Measurements from ENCODE around the gene ANKFY1.

Gene ANKFY1

DNA sequence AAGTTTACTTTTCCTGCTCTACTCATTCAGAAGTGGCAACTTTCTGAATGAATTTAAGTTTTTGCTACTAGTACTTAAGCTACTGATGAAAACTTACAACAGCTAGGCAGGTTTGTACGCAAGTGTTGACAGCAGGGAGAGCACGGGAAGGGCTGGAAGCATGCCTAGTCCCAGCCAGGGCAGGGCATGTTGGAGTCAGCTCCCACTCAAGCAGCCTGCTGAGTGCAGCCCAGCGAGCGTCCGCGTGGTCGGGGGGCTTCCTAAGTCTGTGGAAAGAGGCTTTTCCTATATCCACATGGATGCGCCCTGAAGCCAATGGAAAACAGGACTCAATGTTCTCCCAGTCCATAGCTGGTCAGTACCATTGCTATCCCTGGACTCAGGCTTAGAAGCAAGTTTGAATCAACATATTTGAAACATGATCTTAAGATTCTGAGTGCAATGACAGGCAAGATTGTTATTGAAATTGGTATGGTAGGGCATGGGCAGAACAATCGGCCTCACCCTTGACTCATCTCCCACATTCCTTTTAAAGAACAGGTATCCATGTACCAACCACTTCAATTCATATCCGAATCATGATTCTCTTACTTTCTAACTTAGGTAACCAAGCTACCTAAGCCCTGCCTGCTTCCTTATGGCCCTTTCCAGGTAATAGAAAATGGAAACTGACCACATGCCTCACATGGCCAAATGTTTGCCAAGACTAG is 98.3 kb downstream of the ANKFY1 start:
- no peak for DNase-seq (ENCODE audit: low read depth)
- TF ChIP-seq, protein P1, sequence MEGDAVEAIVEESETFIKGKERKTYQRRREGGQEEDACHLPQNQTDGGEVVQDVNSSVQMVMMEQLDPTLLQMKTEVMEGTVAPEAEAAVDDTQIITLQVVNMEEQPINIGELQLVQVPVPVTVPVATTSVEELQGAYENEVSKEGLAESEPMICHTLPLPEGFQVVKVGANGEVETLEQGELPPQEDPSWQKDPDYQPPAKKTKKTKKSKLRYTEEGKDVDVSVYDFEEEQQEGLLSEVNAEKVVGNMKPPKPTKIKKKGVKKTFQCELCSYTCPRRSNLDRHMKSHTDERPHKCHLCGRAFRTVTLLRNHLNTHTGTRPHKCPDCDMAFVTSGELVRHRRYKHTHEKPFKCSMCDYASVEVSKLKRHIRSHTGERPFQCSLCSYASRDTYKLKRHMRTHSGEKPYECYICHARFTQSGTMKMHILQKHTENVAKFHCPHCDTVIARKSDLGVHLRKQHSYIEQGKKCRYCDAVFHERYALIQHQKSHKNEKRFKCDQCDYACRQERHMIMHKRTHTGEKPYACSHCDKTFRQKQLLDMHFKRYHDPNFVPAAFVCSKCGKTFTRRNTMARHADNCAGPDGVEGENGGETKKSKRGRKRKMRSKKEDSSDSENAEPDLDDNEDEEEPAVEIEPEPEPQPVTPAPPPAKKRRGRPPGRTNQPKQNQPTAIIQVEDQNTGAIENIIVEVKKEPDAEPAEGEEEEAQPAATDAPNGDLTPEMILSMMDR (IDR thresholded peaks at IDR 0.05; ENCODE audit: insufficient read depth, low read depth, low read length, missing control alignments) = no peak
- no peak overlapping the region for H3K4me3 ChIP-seq (ENCODE audit: low read depth, low read length)

DNA sequence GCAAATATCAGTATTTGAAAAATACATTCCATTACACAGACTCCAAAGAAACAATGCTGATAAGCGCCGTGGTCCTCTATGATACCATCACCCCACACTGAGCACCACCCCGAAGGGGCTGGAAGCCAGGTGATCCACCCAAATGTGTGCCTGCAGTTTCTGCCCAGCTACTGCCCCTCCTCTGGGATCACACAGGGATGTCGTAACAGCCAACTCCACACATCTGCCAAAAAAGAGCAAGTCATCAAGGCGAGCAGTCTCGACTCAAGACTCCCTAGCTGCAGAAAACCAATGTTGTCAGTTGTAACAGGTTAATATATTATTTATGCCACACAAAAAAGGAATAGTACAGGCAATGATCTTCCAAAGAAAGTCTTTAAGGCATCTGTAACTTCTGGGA is 99.8 kb downstream of the ANKFY1 start:
- H3K4me3 ChIP-seq (ENCODE audit: low read depth, low read length) = no peak overlapping the region
- TF ChIP-seq, protein P1 (IDR thresholded peaks at IDR 0.05; ENCODE audit: insufficient read depth, low read depth, low read length, missing control alignments) = no peak
- no peak for DNase-seq (ENCODE audit: low read depth)

DNA sequence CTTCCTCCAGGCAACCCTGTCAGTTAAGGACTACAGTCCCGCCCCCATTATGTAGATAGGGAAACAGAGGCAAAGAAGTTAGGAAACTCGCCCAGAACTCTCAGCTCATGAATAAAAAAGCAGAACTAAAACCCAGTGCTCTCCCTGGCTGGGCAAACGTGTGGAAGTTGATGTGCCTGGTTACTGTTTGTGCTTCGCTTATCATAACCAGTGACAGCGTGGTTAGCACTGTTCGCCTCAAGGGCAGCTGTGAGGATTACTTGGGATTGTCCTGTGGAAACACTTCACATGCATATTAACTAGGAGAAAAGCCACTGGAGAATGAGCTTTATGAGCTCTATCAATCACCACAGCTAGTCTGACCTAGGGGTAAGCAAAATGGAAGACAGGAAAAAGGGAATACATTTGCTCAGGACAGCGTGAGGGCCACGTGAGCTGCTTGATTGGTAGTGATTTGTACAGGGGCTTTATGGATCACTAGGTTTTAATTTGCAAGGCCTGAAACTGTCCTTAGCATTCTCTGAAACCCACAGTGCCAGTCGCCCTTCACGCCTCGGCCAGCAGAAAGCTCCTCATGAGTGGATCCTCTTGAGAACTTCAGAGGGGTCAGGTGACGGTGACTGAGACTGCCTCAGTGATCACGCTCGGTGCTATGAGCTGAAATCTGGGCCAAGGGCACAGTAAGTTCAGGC is 100.9 kb downstream of the ANKFY1 start:
- TF ChIP-seq, protein P1 (IDR thresholded peaks at IDR 0.05; ENCODE audit: insufficient read depth, low read depth, low read length, missing control alignments) = no peak
- no peak overlapping the region for H3K4me3 ChIP-seq (ENCODE audit: low read depth, low read length)
- no peak for DNase-seq (ENCODE audit: low read depth)

DNA sequence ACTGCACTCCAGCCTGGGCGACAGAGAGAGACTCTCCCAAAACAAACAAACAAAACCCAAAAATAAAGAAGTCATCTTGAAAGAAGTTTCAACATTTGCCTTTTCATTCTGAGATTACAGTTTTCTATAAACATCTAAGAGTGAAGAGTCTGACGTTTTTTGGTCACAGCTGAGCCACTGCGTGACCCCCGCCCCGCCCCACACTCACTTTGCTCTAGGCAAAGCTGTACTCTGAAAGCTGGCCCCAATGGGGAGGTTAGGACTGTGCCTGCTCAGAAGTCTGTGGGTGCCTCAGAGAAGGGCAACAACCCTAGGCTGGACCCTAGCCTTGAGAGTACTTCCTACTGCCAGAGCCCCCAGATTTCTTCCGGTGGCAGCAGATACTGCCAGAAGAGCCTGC is 101.5 kb downstream of the ANKFY1 start:
- TF ChIP-seq, protein P1 (IDR thresholded peaks at IDR 0.05; ENCODE audit: insufficient read depth, low read depth, low read length, missing control alignments) = no peak
- no peak overlapping the region for H3K4me3 ChIP-seq (ENCODE audit: low read depth, low read length)
- DNase-seq (ENCODE audit: low read depth) = no peak

- TF ChIP-seq, protein P1 (IDR thresholded peaks at IDR 0.05; ENCODE audit: insufficient read depth, low read depth, low read length, missing control alignments) = no peak
- no peak for DNase-seq (ENCODE audit: low read depth)
- no peak overlapping the region for H3K4me3 ChIP-seq (ENCODE audit: low read depth, low read length)
Observed at GRCh38 chr17:4161967-4162305, 101.8 kb downstream of the ANKFY1 start.

DNA sequence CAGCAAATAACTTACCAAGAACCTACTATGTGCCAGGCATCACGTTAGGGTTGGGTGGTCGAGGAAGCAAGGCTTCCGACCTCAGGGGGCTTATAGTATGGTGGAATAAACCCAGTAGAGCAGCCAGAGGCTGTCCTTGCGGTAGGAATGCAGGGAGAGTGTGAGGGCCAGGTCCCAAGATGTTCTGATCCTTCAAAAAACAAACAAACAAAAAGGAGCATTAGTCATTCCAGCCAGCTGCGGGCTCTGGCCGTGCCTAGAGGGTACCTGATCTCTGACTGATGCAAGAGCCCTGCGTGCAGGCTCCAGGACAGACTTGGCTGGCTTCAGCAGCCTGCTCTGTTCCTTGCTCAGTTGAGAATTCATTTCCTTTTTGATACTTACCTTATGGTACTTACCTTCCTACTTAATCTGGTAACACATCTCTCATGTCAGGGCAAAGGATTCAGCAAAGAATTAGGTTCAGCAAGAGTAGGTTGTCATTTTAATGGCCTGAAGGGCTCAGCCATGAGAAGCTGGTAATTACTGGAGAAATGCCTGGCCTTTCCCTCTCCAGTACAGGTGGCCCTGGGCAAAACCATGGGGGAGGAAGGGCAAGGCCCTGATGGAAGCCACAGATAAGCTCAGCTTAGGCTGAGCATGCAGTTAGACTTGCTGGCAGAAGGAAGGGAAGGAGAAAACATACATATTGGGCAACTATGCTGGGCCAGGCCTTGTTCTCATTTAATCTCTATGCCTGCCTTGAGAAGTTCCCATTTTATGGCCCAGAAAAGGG is 102.4 kb downstream of the ANKFY1 start:
- DNase-seq (ENCODE audit: low read depth) = no peak
- no peak overlapping the region for H3K4me3 ChIP-seq (ENCODE audit: low read depth, low read length)
- TF ChIP-seq, protein P1 (IDR thresholded peaks at IDR 0.05; ENCODE audit: insufficient read depth, low read depth, low read length, missing control alignments) = no peak

Measured in GM12865 (cell line).